Transverse colon (tissue), 4 donors: ENCODE data around the gene FBF1.
"Not testable (repeated sequence)": the region's sequence is repeated elsewhere in the genome, so short reads cannot be mapped to it uniquely, and the experiment has no call there.

Experiments used
- CTCF ChIP-seq, 5 experiments: fragments of 200-600 bp in 3 of 5; fragments of 450-650 bp in 2 of 5; sonication (generic) in 3 of 5; IDR thresholded peaks; 1 replicate in 2 of 5; 2 replicates in 3 of 5; pipeline ENCODE4 v1.5.1; 2016 to 2017; ENCODE audit warnings: antibody characterized with exemption in 5 of 5, inconsistent platforms in 3 of 5, mild to moderate bottlenecking in 2 of 5, moderate library complexity in 1 of 5
- POLR2A ChIP-seq: fragments of 450-650 bp; IDR thresholded peaks from one replicate; pipeline ENCODE4 v1.6.1; 2016; ENCODE audit warnings: antibody characterized with exemption, mild to moderate bottlenecking, moderate library complexity
- POLR2AphosphoS5 ChIP-seq, 3 donors: sonication (generic); formaldehyde crosslinking; IDR thresholded peaks; one replicate each; pipeline ENCODE4 v1.6.1; 2016; ENCODE audit warnings: antibody characterized with exemption in 3 of 3

DNA sequence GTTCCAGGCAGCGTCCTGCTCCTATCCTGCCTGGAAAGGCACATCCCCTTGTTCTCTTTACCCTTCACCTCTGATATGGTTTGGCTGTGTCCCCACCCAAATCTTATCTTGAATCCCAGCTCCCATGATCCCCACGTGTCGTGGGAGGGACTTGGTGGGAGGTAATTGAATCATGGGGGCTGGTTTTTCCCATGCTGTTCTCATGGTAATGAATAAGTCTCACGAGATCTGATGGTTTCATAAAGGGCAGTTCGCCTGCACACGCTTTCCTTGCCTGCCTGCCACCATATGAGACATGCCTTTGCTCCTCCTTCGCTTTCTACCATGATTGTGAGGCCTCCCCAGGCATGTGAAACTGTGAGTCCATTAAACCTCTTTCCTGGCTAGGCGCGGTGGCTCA is 55.0 kb downstream of the FBF1 start:
- not testable (repeated sequence) for TF ChIP-seq POLR2AphosphoS5 (IDR thresholded peaks at IDR 0.05); POLR2A; CTCF (IDR thresholded peaks at IDR 0.05)
